Transverse colon (tissue), 4 donors: ENCODE data around the gene RGS16. TPM values are rescaled to one million over a fixed set of nuclear protein-coding genes. Genes with fewer than 3 reads are reported as not detected.

Experiments
- DNase-seq: peaks from one replicate; pipeline ENCODE4 v3.0.0-alpha.2; 2019
- H3K27ac ChIP-seq, 4 donors: fragments of 200-600 bp; sonication (generic); 2 replicates each; pipeline ENCODE4 v1.5.1; 2016 to 2018; ENCODE audit warnings: inconsistent platforms in 4 of 4
- H3K27me3 ChIP-seq: fragments of 200-600 bp; sonication (generic); 2 replicates; pipeline ENCODE4 v1.5.1; 2017; ENCODE audit warnings: inconsistent platforms
- H3K36me3 ChIP-seq, 4 donors: fragments of 200-600 bp; sonication (generic); 2 replicates each; pipeline ENCODE4 v1.5.1; 2017 to 2019; ENCODE audit warnings: inconsistent platforms in 4 of 4
- H3K4me1 ChIP-seq, 4 donors: fragments of 200-600 bp; sonication (generic); 2 replicates each; pipeline ENCODE4 v1.5.1; 2017 to 2020; ENCODE audit warnings: inconsistent platforms in 4 of 4
- H3K4me3 ChIP-seq, 4 donors: fragments of 200-600 bp; sonication (generic); 1 replicate in 1 of 4; 2 replicates in 3 of 4; pipeline versions ENCODE4 v1.5.1 to v1.6.1; 2017 to 2019; ENCODE audit warnings: inconsistent platforms in 4 of 4
- H3K9me3 ChIP-seq, 2 donors: fragments of 200-600 bp; sonication (generic); 2 replicates each; pipeline ENCODE4 v1.5.1; 2017 to 2019; ENCODE audit warnings: inconsistent platforms in 2 of 2
- CTCF ChIP-seq, 5 experiments: fragments of 200-600 bp in 3 of 5; fragments of 450-650 bp in 2 of 5; sonication (generic) in 3 of 5; IDR thresholded peaks; 1 replicate in 2 of 5; 2 replicates in 3 of 5; pipeline ENCODE4 v1.5.1; 2016 to 2017; ENCODE audit warnings: antibody characterized with exemption in 5 of 5, inconsistent platforms in 3 of 5, mild to moderate bottlenecking in 2 of 5, moderate library complexity in 1 of 5
- EP300 ChIP-seq: sonication (generic); formaldehyde crosslinking; IDR thresholded peaks from one replicate; pipeline ENCODE4 v1.6.1; 2017; ENCODE audit warnings: antibody characterized with exemption, low read depth
- POLR2A ChIP-seq: fragments of 450-650 bp; IDR thresholded peaks from one replicate; pipeline ENCODE4 v1.6.1; 2016; ENCODE audit warnings: antibody characterized with exemption, mild to moderate bottlenecking, moderate library complexity
- POLR2AphosphoS5 ChIP-seq, 3 donors: sonication (generic); formaldehyde crosslinking; IDR thresholded peaks; one replicate each; pipeline ENCODE4 v1.6.1; 2016; ENCODE audit warnings: antibody characterized with exemption in 3 of 3
- WGBS, 2 donors: methylation state at CpG; one replicate each; pipeline ENCODE4 v1.1.5; 2018; ENCODE audit warnings: low coverage in 1 of 2; 5-methylcytosine and 5-hydroxymethylcytosine counted together
- in situ Hi-C, 4 donors: fragments of 200-750 bp; cut with MboI; loops; one replicate each; pipeline versions ENCODE4 v1.15.0 to v1.15.1; 2017; ENCODE audit warnings: low sequenced_read_pairs in 3 of 4, low pct_ligation_motif_present in 1 of 4, low pct_unique_long_range_greater_than_20kb in 1 of 4
- intact Hi-C: fragments of 100-400 bp; cut with DNase I; formaldehyde crosslinking; loops from one replicate; pipeline ENCODE4 v1.15.1; 2023; ENCODE audit warnings: low total_unique reads
- total RNA-seq, 4 donors: library from RNA; depleted of rRNA; stranded (reverse); fragments of >200 nt; gene quantifications; one replicate each; pipeline ENCODE4 v1.1.0, GENCODE V29; 2016

RGS16 gene
- total RNA-seq, 4 donors from 2014 or later, result 0.82 to 3.0 (median 1.7) TPM; not detected in 1

DNA sequence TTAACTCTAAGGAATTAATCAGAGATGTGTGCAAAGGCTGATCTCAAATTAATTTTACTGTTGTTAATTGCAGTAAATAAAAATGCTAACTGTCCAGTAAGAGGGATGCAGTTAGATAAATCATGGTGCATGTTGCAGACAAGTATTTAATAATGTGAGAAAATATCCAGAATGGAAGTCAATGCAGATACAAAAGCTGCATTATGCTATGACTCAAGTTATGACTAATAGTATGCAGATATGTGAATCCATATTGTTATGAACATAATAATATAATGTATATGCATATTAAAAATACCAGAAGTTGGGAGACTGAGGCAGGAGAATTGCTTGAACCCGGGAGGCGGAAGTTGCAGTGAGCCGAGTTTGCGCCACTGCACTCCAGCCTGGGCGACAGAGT lies 36.6 kb downstream of the RGS16 start:
- no peaks in the 10 kb centered on the region for H3K27me3 ChIP-seq
- no peak overlapping the region for H3K27ac ChIP-seq
- H3K4me1 ChIP-seq, result no peaks in the 10 kb centered on the region
- in situ Hi-C loops (no loop called here), intact Hi-C loops (no loop called here)
- no peak for DNase-seq
- no peaks in the 10 kb centered on the region for H3K9me3 ChIP-seq
- TF ChIP-seq CTCF (IDR thresholded peaks at IDR 0.05) (peak in 1 of 5 experiments; percentile 0), EP300 (no peak)
- peaks cover 0 to under 1% (median 0%) of the 10 kb centered on the region in 4 donors for H3K36me3 ChIP-seq
- WGBS, 2 donors, result 94 to 95% methylated on average over 4 to 5 of the region's 5 CpGs
- H3K4me3 ChIP-seq, result no peak overlapping the region

GRCh38 chr1:182565537-182565936 lies 38.7 kb downstream of the RGS16 start:
- intact Hi-C loops, result no loop called here

GRCh38 chr1:182564406-182565004 lies 39.7 kb downstream of the RGS16 start:
- 75 to 83% methylated on average over 2 of the region's 2 CpGs for WGBS, 2 donors
- H3K4me1 ChIP-seq, result no peaks in the 10 kb centered on the region
- TF ChIP-seq POLR2A (no peak), EP300 (no peak), CTCF (IDR thresholded peaks at IDR 0.05) (no peak), POLR2AphosphoS5 (IDR thresholded peaks at IDR 0.05) (no peak)
- H3K36me3 ChIP-seq, result no peaks in the 10 kb centered on the region
- no peak overlapping the region for H3K4me3 ChIP-seq
- DNase-seq, result no peak
- no peak overlapping the region for H3K27ac ChIP-seq
- in situ Hi-C loops, result no loop called here
- no peaks in the 10 kb centered on the region for H3K9me3 ChIP-seq
- no peaks in the 10 kb centered on the region for H3K27me3 ChIP-seq
- intact Hi-C loops, result no loop called here

More at GRCh38 chr1:182565537-182565936, 38.7 kb downstream of the RGS16 start:
- 68% methylated on average over 3 of the region's 3 CpGs for WGBS, 2 donors
- H3K4me1 ChIP-seq, result no peaks in the 10 kb centered on the region
- no peaks in the 10 kb centered on the region for H3K9me3 ChIP-seq
- no peak for TF ChIP-seq POLR2AphosphoS5 (IDR thresholded peaks at IDR 0.05)
- no peak for TF ChIP-seq POLR2A
- TF ChIP-seq CTCF (IDR thresholded peaks at IDR 0.05), result no peak
- no peak for TF ChIP-seq EP300
- no peaks in the 10 kb centered on the region for H3K36me3 ChIP-seq
- no peak overlapping the region for H3K27ac ChIP-seq
- no peaks in the 10 kb centered on the region for H3K27me3 ChIP-seq
- no peak overlapping the region for H3K4me3 ChIP-seq
- DNase-seq, result no peak
- in situ Hi-C loops, result no loop called here

DNA sequence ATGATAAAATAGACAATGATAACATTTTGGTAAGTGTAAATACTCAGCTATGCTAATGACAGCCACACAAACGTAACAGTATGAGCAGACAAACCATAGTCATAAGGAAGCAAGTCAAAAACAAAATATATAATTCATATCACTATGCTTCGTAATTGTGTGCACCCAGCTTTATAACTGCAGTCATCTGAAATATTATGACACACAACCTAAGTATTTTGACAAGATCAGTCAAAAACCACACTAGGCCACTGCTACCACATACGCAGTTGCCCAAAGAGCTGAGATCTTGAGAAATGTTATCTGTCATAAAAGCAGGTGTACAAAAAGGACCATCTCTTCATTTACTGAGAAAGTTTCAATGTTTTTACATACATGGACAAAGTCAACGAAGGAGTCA lies 41.1 kb downstream of the RGS16 start:
- 78 to 89% methylated on average over 4 of the region's 4 CpGs for WGBS, 2 donors
- Histone ChIP-seq H3K4me1 (no peaks in the 10 kb centered on the region), H3K4me3 (no peak overlapping the region), H3K27ac (no peak overlapping the region), H3K9me3 (no peaks in the 10 kb centered on the region), H3K27me3 (no peaks in the 10 kb centered on the region), H3K36me3 (no peaks in the 10 kb centered on the region)
- in situ Hi-C loops (no loop called here), intact Hi-C loops (no loop called here)
- DNase-seq, result no peak
- no peak for TF ChIP-seq POLR2A
- no peak for TF ChIP-seq POLR2AphosphoS5 (IDR thresholded peaks at IDR 0.05)
- TF ChIP-seq CTCF (IDR thresholded peaks at IDR 0.05), result no peak
- no peak for TF ChIP-seq EP300
